H1 (cell line): ENCODE measurements around the gene RASGRF1. TPM values are rescaled to one million over a fixed set of nuclear protein-coding genes. Genes with fewer than 3 reads are reported as not detected.

Experiments
- CHD2 ChIP-seq: IDR thresholded peaks from 2 replicates; pipeline ENCODE4 v1.6.1; 2012; ENCODE audit warnings: low read length, improper control_type of control experiment
- CHD7 ChIP-seq: fragments of 300-600 bp; sonication (generic); IDR thresholded peaks from 2 replicates; pipeline ENCODE4 v1.7.1; 2012; ENCODE audit warnings: low read length, moderate library complexity, mild to moderate bottlenecking, inconsistent platforms; ENCODE audit not compliant: insufficient replicate concordance
- EGR1 ChIP-seq: IDR thresholded peaks from 2 replicates; pipeline ENCODE4 v1.6.1; 2011; ENCODE audit warnings: low read depth, low read length, borderline replicate concordance
- KDM4A ChIP-seq: IDR thresholded peaks from one replicate; pipeline ENCODE4 v1.7.1; 2012; ENCODE audit warnings: low read depth, mild to moderate bottlenecking, moderate library complexity, low read length, inconsistent platforms; ENCODE audit not compliant: severe bottlenecking
- PHF8 ChIP-seq: fragments of 200-600 bp; sonication (generic); conservative IDR thresholded peaks from 2 replicates; pipeline ENCODE4 v1.7.1; 2012; ENCODE audit warnings: low read depth, mild to moderate bottlenecking, inconsistent platforms, low read length, moderate library complexity
- YY1 ChIP-seq: IDR thresholded peaks from 2 replicates; pipeline ENCODE4 v1.6.1; 2011; ENCODE audit warnings: low read depth, mild to moderate bottlenecking, low read length
- polyA plus RNA-seq, 7 experiments: library from polyadenylated mRNA; depleted of rRNA in 3 of 7; stranded (reverse) in 5 of 7; unstranded in 2 of 7; fragments of >200 nt in 5 of 7; fragments of 200-250 nt in 2 of 7; gene quantifications; 1 replicate in 5 of 7; 2 replicates in 1 of 7; 4 replicates in 1 of 7; pipeline versions ENCODE4 v1.2.1 to v1.2.3, GENCODE V29; 2011 to 2013; ENCODE audit warnings: missing spikeins in 2 of 7, mixed read lengths in 2 of 7
- total RNA-seq: library from RNA; stranded (reverse); fragmentation: NEBNext Ultra II Directional; extraction: Animal tissue kit (Norgen Biotek cat#: 25700); gene quantifications from 2 replicates; pipeline ENCODE4 v1.2.1, GENCODE V29; 2021

RASGRF1 gene
- total and polyA plus RNA-seq, 2 of the 8 experiments (the other 6 are each of a cell fraction or from before 2014, with no cell fraction given) = 0.42 to 0.67 TPM

GRCh38 chr15:79050341-79050740, 40.2 kb downstream of the RASGRF1 start (continued):
- TF ChIP-seq CHD7 = no peak
- no peak for TF ChIP-seq CHD2
- no peak for TF ChIP-seq PHF8
- no peak for TF ChIP-seq EGR1
- no peak for TF ChIP-seq YY1
- no peak for TF ChIP-seq KDM4A
